Lower leg skin (tissue), 3 donors: Measurements from ENCODE around the gene MAPK14.

Experiments
- POLR2A ChIP-seq, 2 donors: fragments of 450-650 bp; IDR thresholded peaks; one replicate each; pipeline ENCODE4 v1.6.1; 2016 to 2017; ENCODE audit warnings: antibody characterized with exemption in 2 of 2, mild to moderate bottlenecking in 1 of 2, moderate library complexity in 1 of 2
- TF ChIP-seq, protein P1 (sequence below), 3 donors: fragments of 450-650 bp; IDR thresholded peaks; one replicate each; pipeline ENCODE4 v1.5.1; 2016; ENCODE audit warnings: antibody characterized with exemption in 3 of 3, mild to moderate bottlenecking in 3 of 3, moderate library complexity in 2 of 3

DNA sequence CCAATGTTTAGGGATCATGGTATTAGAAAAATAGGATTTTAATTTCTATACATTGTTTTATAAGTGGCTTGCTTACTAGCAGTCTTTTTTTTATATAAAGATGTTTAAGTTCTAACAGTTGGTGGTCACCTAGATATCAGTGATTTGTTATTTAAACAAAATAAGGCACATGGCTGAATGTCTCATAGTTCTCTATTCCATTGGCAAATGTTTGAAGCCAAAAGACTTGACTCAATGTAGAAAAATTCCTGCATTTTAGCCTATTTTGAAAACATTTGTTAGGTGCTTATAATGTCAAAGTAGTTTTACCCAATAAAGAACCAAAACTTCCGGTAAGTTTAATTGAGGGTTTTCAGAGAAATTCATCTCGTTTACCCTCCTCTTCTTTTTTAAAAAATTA, 26.8 kb downstream of the MAPK14 start:
- TF ChIP-seq, protein P1, sequence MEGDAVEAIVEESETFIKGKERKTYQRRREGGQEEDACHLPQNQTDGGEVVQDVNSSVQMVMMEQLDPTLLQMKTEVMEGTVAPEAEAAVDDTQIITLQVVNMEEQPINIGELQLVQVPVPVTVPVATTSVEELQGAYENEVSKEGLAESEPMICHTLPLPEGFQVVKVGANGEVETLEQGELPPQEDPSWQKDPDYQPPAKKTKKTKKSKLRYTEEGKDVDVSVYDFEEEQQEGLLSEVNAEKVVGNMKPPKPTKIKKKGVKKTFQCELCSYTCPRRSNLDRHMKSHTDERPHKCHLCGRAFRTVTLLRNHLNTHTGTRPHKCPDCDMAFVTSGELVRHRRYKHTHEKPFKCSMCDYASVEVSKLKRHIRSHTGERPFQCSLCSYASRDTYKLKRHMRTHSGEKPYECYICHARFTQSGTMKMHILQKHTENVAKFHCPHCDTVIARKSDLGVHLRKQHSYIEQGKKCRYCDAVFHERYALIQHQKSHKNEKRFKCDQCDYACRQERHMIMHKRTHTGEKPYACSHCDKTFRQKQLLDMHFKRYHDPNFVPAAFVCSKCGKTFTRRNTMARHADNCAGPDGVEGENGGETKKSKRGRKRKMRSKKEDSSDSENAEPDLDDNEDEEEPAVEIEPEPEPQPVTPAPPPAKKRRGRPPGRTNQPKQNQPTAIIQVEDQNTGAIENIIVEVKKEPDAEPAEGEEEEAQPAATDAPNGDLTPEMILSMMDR (IDR thresholded peaks at IDR 0.05): no peak
- TF ChIP-seq POLR2A (IDR thresholded peaks at IDR 0.05): no peak
